Measurements from ENCODE around the gene GIPC3. TPM values are rescaled to one million over a fixed set of nuclear protein-coding genes. Genes with fewer than 3 reads are reported as not detected.

Gene GIPC3, protein sequence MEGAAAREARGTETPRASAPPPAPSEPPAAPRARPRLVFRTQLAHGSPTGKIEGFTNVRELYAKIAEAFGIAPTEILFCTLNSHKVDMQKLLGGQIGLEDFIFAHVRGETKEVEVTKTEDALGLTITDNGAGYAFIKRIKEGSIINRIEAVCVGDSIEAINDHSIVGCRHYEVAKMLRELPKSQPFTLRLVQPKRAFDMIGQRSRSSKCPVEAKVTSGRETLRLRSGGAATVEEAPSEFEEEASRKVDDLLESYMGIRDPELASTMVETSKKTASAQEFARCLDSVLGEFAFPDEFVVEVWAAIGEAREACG
- total RNA-seq, result 1.9 TPM
- long read RNA-seq, result 0 reads

DNA sequence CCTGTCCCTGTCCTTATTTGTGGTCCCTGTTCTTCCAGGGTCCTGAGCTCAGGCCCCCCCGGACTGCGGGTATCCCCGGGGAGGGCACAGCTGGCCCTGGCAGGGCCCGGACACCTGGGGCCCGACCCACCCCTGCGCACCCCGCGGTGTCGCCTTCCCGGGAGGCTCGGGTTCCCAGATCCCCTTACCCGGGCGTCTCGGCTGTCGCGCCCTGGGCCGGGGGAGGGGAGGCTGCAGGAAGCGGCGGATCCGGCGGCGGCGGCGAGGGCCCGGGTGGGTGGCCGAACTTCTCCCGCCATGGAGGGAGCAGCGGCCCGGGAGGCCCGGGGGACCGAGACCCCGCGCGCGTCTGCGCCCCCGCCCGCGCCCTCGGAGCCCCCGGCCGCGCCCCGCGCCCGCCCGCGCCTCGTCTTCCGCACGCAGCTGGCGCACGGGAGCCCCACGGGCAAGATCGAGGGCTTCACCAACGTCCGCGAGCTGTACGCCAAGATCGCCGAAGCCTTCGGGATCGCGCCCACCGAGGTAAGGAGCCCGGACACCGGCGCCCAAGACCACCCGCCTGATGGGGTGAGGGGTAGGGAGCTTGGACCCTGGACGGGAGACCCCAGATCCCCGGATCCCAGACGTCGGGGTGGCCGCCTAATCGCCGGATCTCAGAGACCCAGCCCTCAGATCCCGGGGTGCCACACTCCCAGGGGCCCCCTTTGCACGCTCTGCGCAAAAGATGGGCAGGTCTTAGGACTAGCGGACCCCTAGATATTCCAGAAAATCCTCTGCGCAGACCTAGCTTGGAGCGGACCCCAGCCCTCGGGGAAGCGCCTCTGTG lies at the start of gene GIPC3:
Gene GIPC3, plus strand, starts transcription at position 178 of the 826 bp plus-strand sequence. Its CDS starts 120 bp downstream, at position 298.
- intact Hi-C loops (cut with micrococcal nuclease), result no loop called here
- no peak for DNase-seq

DNA sequence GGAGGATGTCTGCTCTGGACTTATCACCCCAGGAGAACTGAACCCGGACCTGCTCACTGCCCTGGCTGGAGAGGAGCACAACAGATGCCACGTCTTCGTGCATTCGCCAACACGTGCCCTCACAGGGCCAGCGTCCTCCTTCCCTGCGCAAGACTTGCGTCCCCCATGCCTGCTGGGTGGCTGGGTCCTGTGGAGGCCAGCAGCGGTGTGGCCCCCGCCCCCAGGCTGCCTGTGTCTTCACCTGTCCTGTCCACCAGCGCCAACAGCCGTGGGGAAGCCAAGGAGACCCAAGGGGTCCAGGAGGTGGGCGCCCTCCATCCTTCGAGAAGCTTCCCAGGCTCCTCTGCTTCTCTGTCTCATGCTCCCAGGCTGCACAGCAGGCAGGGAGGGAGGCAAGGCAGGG lies 49.7 kb upstream of the GIPC3 start:
- DNase-seq (no peak), ATAC-seq (no peak)
- intact Hi-C loops (cut with micrococcal nuclease), result no loop called here

More for the DNA sequence above, at the start of gene GIPC3:
- no peak for ATAC-seq

DNA sequence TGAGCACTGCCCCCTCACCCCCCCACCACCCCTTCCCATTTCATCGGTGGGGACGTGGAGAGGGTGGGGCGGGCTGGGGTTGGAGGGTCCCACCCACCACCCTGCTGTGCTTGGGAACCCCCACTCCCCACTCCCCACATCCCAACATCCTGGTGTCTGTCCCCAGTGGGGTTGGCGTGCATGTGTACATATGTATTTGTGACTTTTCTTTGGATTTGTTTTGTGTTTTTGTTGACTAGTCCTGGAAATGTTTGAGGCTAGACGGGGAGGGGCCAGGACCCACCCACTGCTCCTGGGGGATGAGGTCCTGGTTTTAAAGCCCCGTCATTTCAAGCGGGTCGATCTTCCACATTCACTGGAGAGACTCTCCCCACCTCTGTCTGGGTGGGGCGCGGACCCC lies 49.3 kb upstream of the GIPC3 start:
- no peak for DNase-seq
- intact Hi-C loops (cut with micrococcal nuclease), result no loop called here
- no peak for ATAC-seq

DNA sequence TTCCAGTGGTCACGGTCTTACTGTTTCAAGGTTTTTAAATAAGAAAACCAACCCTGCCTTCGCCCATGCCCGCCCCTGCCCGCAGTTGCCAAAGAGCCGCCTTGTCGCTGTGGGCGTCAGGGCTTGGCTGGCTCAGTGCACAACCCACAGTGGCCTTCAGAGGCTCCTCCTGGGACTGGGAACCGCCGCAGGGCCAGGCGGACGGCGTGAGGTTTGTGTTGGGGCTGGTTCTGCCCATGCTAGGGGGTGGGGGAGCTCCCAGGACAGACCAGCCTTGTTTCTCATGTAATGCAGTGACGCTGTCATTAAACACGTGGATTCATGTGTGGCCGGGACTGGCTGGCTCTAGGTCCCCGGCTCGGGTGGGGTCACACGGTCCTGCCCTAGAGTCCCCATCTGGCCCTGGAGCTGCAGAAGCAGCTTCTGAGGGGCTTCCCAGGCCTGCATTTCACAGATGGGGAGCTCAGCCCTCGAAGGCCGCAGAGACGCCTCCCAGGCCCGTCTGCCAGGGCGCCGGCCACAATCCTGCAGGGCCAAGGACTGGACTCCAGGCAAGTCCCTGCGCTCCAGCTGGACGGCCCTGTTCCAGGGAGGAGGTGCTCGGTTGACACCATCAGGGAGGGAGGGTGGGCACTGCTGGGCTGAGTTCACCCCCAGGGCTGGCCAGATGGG lies 48.7 kb upstream of the GIPC3 start:
- peak; percentile 69 for DNase-seq
- intact Hi-C loops (cut with micrococcal nuclease), result no loop called here
- ATAC-seq, result peak; percentile 58

DNA sequence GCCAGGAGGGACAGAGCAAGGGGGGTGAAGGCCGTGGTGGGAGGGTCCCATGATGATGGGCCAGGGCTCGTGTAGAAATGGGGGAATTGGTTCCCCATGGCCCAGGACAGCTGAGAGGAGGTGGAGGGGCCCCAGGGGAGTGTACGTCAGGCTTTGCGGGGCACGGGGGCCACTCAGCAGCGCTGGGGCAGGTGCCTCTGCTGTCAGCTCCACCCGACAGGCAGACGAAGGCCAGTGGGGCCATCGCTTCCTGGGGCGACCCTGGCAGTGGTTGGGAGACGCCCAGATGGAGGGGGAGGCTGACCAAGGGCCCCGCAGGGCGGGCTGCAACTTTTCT lies 48.2 kb upstream of the GIPC3 start:
- DNase-seq (no peak), ATAC-seq (peak; percentile 10)
- intact Hi-C loops (cut with micrococcal nuclease), result no loop called here

DNA sequence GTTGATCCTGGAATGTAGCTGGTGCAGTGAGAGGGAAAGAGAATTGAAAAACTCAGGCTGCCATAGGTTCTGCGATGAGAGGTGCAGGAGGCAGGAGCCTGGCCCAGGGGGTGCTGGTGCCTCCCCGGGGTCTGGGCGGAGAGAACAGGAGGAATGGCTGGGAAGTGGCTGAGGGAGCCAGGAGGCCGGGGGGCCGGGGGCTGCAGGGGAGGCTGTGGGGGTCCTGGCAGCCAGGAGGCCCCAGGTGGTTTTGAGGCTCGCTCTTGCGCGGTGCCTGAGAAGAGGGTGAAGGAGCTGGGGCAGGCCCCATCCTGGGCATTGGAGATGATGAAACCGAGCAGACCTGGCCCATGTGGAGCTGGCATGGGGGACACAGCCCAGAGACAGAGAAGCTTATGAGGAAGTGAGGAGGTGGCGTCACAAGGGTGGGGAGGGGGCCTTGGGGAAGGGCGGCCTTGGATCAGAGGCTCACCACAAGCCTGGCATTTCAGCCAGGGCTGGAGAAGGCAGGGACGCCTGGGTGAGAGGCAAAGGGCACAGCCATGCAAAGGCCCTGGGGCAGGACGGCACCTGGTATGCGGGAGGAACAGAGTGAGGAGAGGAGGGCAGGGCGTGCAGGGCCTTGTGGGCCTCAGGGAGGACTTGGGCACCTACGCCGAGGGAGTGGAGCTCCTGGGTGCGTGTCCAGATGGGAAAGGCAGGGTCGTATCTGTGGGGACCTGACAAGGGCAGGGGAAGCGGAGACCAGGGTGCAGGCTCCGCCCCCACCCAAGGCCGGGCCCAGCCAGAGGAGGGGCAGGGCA lies 47.6 kb upstream of the GIPC3 start:
- intact Hi-C loops (cut with micrococcal nuclease), result no loop called here
- ATAC-seq (peak; percentile 2), DNase-seq (no peak)

DNA sequence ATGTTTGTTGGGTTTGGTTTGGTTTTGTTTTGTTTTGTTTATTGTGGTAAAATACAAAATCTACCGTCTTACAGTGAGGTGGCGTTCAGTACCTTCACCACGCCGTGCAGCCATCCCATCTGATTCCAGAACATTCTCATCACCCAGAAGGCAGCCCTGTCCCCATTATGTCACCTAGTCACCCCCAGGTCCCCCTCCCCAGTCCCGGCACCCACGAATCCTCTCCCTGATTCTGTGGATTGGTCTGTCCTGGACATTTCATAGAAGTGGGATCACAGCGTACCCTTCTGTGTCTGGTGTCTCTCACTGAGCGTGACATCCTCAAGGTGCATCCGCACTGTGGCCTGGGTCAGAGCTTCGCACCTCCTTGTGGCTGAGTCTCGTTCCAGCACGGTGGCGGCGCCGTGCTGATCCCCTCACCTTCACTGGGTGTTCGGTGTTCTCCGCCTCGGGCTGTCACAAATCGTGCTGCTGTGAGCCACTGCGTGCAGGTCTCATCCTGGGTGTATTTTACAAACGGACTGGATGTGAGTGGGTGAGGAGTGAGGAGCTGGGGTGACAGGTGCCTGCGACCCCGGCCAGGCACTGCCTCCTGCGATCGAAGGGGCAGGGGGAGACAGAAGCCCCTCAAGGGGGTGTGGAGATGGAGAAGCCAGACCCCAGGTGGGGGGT lies 46.9 kb upstream of the GIPC3 start:
- DNase-seq, result no peak
- intact Hi-C loops (cut with micrococcal nuclease), result no loop called here
- no peak for ATAC-seq

DNA sequence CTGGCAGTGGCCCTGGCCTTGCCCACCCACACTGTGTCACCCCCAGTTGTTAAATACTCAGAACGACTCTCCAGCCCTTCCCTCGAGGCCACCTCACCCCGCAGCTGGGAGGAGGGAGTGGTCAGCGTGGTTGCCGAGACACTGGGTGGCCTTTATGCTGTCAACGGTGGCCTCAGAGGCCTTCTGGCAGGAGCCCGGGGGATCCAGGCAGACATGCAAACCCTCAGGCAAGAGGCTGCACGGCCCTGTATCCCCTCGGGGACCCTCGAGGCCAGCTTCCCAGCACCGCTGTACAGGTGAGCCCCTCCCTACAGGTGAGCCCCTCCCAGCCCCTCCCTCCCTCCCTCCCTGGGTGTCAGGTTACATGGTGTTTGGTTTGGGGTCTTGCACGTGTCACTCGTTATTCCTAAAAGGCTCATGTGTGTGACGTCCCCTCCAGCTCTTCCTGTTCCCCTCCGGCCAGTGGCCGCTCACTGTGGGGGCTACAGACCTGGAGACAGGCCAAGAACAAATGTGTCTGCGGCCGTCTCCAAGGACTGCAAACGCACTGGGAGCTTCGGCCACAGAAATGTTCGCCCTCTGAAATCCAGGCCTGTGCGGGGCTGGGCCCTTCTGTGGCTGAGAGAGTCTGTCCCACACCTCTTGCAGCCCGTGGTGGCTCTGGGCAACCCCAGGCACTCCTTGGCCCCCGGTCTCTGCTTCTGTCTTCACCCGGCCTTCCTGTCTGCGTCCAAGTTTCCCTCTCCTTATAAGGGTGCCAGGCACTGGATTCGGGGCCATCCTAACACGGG lies 46.1 kb upstream of the GIPC3 start, which contains the start of gene TEKTIP1:
Gene TEKTIP1, plus strand, starts transcription at position 210 of the 791 bp plus-strand sequence. Its CDS starts 4 bp downstream, at position 214.
- ATAC-seq, result no peak
- intact Hi-C loops (cut with micrococcal nuclease), result no loop called here
- DNase-seq, result no peak

DNA sequence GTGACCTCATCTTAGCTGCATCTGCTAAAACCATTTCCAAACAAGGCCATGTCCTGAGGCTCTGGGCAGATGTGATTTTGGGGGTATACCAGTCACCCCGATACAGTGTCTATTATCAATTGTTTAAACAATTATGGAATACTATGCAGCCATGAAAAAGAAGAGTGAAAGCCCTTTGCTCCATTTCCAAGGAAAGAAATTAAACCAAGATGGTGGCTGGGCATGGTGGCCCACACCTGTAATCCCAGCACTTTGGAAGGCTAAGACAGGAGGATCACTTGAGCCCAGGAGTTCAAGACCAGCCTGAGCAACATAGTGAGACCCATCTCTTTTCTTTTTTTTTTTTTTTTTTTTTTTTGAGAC lies 45.5 kb upstream of the GIPC3 start:
- ATAC-seq (no peak), DNase-seq (no peak)
- intact Hi-C loops (cut with micrococcal nuclease), result no loop called here

DNA sequence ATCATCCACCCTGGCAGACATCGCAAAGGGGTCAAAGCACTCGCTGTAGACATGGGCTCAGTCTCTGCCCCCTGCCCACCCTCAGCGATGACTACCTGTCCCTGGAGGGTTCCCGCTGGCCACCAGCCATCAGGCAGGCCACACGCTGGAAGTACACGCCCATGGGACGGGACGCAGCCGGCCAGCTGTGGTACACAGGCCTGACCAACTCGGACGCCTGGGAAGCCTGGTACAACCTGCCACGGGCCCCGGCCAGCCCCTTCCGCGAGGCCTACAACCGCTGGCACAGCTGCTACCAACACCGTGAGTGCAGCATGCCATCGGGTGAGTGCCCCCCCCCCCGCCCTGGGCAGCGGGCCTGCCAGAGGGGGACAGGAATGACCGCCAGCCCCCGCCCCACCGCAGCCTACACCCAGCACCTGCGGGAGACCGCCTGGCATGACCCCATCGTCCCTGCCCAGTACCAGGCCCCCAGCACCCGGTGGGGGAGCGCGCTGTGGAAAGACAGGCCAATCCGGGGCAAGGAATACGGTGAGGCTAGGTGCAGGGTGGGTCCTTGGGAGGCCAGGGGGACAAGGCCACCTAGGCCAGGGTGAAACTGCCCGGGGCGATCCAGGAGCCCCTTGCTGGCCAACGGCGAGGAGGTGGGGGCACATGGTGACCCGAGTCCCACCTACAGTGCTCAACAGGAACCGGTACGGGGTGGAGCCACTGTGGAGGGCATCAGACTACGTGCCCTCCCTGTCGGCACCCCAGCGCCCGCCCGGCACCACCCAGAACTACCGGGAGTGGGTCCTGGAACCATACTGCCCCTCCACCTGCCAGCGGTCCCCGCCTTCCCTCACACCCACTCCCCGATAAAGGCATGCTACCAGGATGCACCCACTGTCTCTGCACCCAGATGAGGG lies 41.9 kb upstream of the GIPC3 start:
- DNase-seq (peak; percentile 58), ATAC-seq (peak; percentile 8)
- intact Hi-C loops (cut with micrococcal nuclease), result no loop called here

DNA sequence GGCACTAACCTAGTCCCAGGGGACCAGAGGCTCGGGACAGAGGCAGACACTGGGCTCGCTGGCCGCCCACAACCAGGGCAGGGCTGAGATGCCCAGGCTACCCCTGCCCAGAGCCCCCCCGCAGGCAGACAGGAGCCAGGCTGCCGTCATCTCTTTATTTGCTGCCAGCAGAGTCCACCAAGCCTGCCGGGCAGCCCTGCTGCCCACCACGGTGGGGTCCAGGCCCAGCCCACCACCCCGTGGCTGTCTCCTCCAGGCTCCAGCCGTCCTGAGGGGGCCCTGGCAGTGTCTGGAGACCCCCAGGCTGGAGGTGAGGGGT lies 41.3 kb upstream of the GIPC3 start:
- intact Hi-C loops (cut with micrococcal nuclease), result no loop called here
- ATAC-seq, result no peak
- no peak for DNase-seq

DNA sequence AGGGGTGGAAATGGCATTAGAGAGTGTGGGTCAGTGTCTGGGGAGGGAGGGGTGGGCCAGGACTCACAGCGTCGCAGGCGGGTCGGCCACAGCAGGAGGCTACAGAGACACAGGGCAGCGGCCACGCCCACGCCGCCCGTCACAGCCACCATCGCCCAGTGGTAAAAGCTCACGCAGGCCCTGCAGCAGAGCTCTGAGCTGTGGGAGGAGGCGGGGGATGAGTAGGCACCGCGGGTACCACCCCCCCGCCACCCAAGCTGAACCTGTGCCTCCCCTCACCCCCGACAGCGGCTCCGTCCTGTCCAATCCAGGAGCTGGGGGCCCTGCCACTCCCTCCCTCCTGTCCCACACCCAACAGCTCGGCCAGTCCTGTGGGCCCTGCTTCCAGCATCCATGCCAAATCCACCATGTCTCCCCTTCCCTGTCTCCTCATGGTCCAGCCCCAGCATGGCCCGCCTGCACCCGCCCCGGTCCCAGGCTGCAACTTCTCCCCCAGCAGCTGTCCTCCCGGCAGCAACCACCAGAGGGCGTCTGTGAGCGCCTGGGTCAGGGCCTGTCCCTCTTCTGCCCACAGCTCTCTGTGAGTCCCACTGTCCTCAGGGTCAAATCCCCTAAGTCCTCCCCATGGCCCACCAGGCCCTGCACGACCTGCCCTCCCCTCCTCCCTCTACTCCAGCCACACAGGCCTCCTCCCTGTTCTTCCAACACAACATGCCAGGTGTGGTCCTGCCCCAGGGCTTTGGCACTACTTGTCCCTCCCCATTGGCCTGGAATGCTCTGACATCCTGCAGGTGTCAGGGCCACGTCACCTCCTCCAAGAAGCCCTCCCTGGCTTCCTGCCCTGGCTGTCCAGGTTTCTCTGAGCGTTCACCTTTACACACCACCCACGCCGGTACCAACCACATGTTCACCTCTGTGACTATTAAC lies 40.3 kb upstream of the GIPC3 start:
- ATAC-seq, result peak; percentile 72
- peak; percentile 82 for DNase-seq
- intact Hi-C loops (cut with micrococcal nuclease), result no loop called here

DNA sequence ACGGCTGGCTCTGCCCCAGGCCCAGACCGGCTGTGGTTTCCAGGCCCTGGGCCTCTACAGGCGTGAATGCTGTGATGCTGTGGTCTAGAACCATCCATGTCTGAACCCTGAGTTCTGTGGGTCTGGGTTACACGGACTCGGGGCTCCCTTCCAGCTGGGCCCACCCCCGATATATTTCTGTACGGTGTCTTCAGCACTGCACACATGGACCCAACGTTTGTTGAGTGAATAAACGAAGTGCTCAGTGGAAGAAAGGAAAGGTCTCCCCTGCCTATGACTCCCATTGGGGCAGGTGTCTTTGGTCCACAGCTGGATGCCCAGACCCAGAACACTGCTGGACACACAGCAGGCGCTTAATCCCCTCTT lies 39.6 kb upstream of the GIPC3 start:
- intact Hi-C loops (cut with micrococcal nuclease), result no loop called here
- ATAC-seq (no peak), DNase-seq (no peak)

DNA sequence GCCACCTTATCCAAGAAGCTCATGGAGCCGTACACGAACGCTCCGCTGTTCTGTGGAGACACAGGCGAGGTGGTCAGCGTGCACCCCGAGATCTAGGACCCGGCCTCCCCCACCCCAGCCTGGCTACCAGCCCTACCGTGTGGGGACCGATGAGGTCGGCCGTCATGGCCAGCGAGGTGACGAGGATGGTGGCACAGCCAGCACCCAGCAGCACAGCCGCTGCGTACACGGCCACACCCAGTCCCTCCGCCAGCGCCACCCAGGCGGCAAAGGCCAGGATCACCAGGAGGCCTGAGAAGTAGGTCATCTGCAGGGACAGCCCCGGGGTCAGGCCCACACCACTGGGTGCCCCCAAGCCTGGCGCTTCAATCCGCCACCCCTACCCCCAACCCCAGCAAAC lies 39.2 kb upstream of the GIPC3 start:
- no peak for DNase-seq
- intact Hi-C loops (cut with micrococcal nuclease), result no loop called here
- no peak for ATAC-seq

DNA sequence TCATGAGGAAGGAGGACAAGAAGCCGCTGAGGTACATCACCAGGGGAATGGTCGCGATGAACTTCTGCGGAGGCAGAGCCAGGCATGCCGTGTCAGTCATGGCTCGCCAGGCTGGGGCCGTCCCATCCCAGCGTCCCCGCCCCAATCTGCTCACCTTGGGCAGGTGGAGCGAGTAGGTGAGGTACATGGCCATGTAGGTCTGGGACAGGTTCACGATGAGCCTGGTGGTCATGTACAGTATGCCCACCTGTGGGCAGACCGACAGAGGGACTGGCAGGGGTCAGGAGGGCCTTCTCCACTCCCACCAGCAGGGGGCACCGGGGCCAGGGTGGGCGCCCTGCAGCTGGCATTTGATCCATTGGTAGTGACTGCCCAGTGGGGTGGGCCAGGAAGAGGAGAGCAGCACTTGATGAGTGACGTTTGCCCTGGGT lies 38.0 kb upstream of the GIPC3 start:
- no peak for ATAC-seq
- DNase-seq, result no peak
- intact Hi-C loops (cut with micrococcal nuclease), result no loop called here

DNA sequence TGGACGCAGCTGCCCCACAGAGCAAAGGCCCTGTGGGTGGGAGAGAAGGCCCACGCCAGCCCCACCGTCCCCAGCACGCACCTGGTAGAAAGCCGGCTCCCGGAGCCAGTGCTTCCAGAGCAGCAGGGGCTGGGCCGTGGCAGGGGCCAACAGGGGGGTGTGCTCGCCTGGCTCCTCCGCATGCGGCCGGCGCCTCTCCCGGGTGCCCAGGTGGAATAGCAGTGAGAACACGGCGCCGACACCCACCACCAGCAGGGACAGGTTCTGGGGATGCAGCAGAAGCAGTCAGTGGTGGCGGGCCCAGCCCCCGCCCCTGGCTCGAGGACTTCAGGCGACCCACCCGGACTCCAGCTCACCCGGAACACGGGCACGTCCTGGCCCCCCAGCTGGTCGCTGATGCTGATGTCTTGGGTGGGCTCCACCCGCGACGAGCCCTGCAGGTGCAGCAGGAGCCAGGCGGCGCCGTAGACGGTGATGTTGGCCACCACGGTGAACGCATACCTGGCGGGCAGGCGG lies 37.5 kb upstream of the GIPC3 start:
- intact Hi-C loops (cut with micrococcal nuclease), result no loop called here
- ATAC-seq, result no peak
- DNase-seq, result no peak

Data from left ventricle myocardium superior (tissue), 1 donor.